K562 (cell line): Measurements from ENCODE around the gene SPTBN2. TPM values are rescaled to one million over a fixed set of nuclear protein-coding genes. Genes with fewer than 3 reads are reported as not detected.

Source experiments
- CREB1 ChIP-seq, 2 experiments: sonication (generic) in 1 of 2; formaldehyde crosslinking in 1 of 2; IDR thresholded peaks; 2 replicates each; pipeline versions ENCODE4 v1.6.1 to v1.8.0; 2012 to 2022; ENCODE audit warnings: inconsistent platforms in 1 of 2, mild to moderate bottlenecking in 1 of 2, missing genetic modification reagents in 1 of 2, moderate library complexity in 1 of 2
- CREB3L1 ChIP-seq: fragments of 450-650 bp; IDR thresholded peaks from 2 replicates; pipeline ENCODE4 v1.6.1; 2014; ENCODE audit warnings: low read depth, mild to moderate bottlenecking, moderate library complexity, borderline replicate concordance
- CTCF ChIP-seq, 3 experiments: IDR thresholded peaks in 2 of 3; conservative IDR thresholded peaks in 1 of 3; 2 replicates each; pipeline ENCODE4 v1.5.1; 2011 to 2012; ENCODE audit warnings: low read length in 3 of 3, mild to moderate bottlenecking in 3 of 3, control low read depth in 2 of 3, improper control_type of control experiment in 1 of 3, inconsistent platforms in 1 of 3, low read depth in 1 of 3, mixed read lengths in 1 of 3, moderate library complexity in 1 of 3; ENCODE audit not compliant: insufficient read depth in 2 of 3
- E2F1 ChIP-seq: sonication (generic); formaldehyde crosslinking; IDR thresholded peaks from 2 replicates; pipeline ENCODE4 v1.8.1; 2023; ENCODE audit warnings: mild to moderate bottlenecking, missing genetic modification reagents, moderate library complexity
- POLR2H ChIP-seq: IDR thresholded peaks from 2 replicates; pipeline ENCODE4 v1.6.1; 2016; ENCODE audit warnings: missing genetic modification characterization, low read depth, mild to moderate bottlenecking, control low read depth, missing compliant biosample characterization, moderate library complexity
- POLR3G ChIP-seq: IDR thresholded peaks from 2 replicates; pipeline ENCODE4 v1.6.1; 2011; ENCODE audit not compliant: insufficient read length, insufficient replicate concordance; ENCODE audit errors: extremely low read depth
- TEAD4 ChIP-seq, 2 experiments: sonication (generic) in 1 of 2; formaldehyde crosslinking in 1 of 2; IDR thresholded peaks; 2 replicates each; pipeline versions ENCODE4 v1.6.1 to v1.8.0; 2012 to 2022; ENCODE audit warnings: borderline replicate concordance in 1 of 2, inconsistent platforms in 1 of 2, low read length in 1 of 2, mild to moderate bottlenecking in 1 of 2, missing genetic modification reagents in 1 of 2
- VEZF1 ChIP-seq: fragments of 200-800 bp; sonication (Bioruptor generic); IDR thresholded peaks from 2 replicates; pipeline ENCODE4 v1.6.1; 2017; ENCODE audit warnings: missing genetic modification characterization, missing compliant biosample characterization
- ZHX1 ChIP-seq: fragments of 150-350 bp; conservative IDR thresholded peaks from 2 replicates; pipeline ENCODE4 v1.6.1; 2014; ENCODE audit warnings: low read length
- polyA plus RNA-seq, 8 experiments: library from polyadenylated mRNA; depleted of rRNA in 4 of 8; stranded (reverse) in 5 of 8; unstranded in 3 of 8; fragments of >200 nt; fragmentation: Nextera tagmentation in 2 of 8; fragmentation: Illumina TruSeq in 1 of 8; extraction: Ambion mirVana in 2 of 8; extraction: Trizol in 1 of 8; gene quantifications; 2 replicates each; pipeline versions ENCODE4 v1.2.1 to v1.2.3, GENCODE V29; 2011 to 2014; ENCODE audit warnings: inconsistent platforms in 1 of 8, missing spikeins in 1 of 8
- total RNA-seq, 7 experiments: library from RNA; depleted of rRNA in 6 of 7; stranded (reverse); fragments of >200 nt in 6 of 7; fragmentation: Illumina TruSeq in 2 of 7; extraction: Trizol in 2 of 7; gene quantifications; 2 replicates each; pipeline versions ENCODE4 v1.2.1 to v1.2.3, GENCODE V29; 2011 to 2021; ENCODE audit warnings: low replicate concordance in 1 of 7
- TF ChIP-seq, protein P1 (sequence below), 3 experiments: fragments of 200-800 bp in 1 of 3; sonication (Bioruptor generic) in 1 of 3; sonication (generic) in 1 of 3; formaldehyde crosslinking in 1 of 3; IDR thresholded peaks; 2 replicates each; pipeline versions ENCODE4 v1.6.1 to v1.8.0; 2016 to 2022; ENCODE audit warnings: mild to moderate bottlenecking in 2 of 3, missing compliant biosample characterization in 2 of 3, missing genetic modification characterization in 2 of 3, missing genetic modification reagents in 1 of 3
- TF ChIP-seq, protein P2 (sequence below): fragments of 450-650 bp; formaldehyde crosslinking; conservative IDR thresholded peaks from 2 replicates; pipeline ENCODE4 v1.4.0; 2022; ENCODE audit warnings: mild to moderate bottlenecking, missing genetic modification characterization

Gene SPTBN2
- total and polyA plus RNA-seq, 9 of the 15 experiments (the other 6 are each of a cell fraction or from before 2014, with no cell fraction given), result 0.38 to 56.5 (median 19.7) TPM

DNA sequence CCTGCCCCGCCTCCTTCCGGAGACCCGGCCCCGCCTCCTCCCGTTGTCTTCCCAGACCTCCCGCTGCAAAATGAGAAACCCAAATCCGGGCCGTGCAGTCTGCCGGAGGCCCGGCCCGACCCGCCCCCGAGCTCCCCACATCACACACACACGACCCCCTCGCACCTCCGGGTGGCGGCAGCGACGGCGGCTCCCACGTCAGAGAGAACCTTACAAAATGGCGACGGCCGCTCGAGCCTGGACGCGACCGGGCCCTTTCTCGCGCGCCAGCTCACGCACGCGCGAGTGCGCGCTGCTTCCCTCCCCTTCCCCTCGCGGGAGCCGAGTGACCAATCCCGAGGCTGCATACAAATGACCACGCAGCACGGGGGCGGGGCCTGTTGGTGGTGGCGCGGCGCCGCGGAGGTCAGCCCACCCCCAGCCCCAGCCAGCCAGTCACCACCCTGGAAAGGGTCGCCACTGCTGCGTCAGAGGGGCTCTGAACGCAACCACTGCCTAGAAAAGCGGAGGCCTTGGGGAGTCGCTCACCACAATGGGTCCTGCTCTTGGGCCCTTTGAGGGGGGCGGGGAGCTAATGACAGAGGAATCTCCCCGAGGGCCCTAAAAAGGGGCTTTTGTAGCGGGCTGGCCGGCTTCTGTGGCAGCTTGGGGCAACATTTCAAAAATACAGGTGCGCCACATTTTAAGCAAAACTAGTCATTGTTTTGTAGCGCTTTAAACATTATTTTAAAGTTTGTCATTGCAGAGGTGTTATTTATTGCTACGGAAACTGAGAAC, 51.2 kb downstream of the SPTBN2 start, which contains the start of gene RBM4B (continued):
- peak; percentile 54; the same call in 1 of the 2 replicates for TF ChIP-seq ZHX1
- TF ChIP-seq POLR2H (tag), result peak; percentile 78
- 0 out of 6 replicates have a peak, but pooled peaks of 1 of the 3 experiments have one; percentile 0 for TF ChIP-seq CTCF (IDR thresholded peaks at IDR 0.05 in 2 of 3, conservative IDR thresholded peaks at IDR 0.05 in 1 of 3; ENCODE audit: insufficient read depth in 2 of 3, low read depth in 1 of 3, low read length in 3 of 3)
- TF ChIP-seq E2F1 (CRISPR knock-in tag), result peak; percentile 37; the same call in 1 of the 2 replicates
- TF ChIP-seq, protein P1, sequence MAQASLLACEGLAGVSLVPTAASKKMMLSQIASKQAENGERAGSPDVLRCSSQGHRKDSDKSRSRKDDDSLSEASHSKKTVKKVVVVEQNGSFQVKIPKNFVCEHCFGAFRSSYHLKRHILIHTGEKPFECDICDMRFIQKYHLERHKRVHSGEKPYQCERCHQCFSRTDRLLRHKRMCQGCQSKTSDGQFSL (CRISPR knock-in tag; IDR thresholded peaks at IDR 0.05), result no peak
- TF ChIP-seq, protein P1 (tag; IDR thresholded peaks at IDR 0.05), result no peak
- peak; percentile 80 for TF ChIP-seq CREB1 (IDR thresholded peaks at IDR 0.05)
- TF ChIP-seq CREB1 (CRISPR knock-in tag; IDR thresholded peaks at IDR 0.05), result peak; percentile 92
- TF ChIP-seq CREB3L1, result peak; percentile 87; the same call in 1 of the 2 replicates
- no peak for TF ChIP-seq TEAD4 (IDR thresholded peaks at IDR 0.05; ENCODE audit: low read length)
- no peak for TF ChIP-seq TEAD4 (CRISPR knock-in tag; IDR thresholded peaks at IDR 0.05; ENCODE audit: borderline replicate concordance)
- peak; percentile 79 for TF ChIP-seq VEZF1
- TF ChIP-seq, protein P2, sequence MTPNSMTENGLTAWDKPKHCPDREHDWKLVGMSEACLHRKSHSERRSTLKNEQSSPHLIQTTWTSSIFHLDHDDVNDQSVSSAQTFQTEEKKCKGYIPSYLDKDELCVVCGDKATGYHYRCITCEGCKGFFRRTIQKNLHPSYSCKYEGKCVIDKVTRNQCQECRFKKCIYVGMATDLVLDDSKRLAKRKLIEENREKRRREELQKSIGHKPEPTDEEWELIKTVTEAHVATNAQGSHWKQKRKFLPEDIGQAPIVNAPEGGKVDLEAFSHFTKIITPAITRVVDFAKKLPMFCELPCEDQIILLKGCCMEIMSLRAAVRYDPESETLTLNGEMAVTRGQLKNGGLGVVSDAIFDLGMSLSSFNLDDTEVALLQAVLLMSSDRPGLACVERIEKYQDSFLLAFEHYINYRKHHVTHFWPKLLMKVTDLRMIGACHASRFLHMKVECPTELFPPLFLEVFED (CRISPR knock-in tag), result 0 out of 2 replicates have a peak, but pooled peaks have one; percentile 33
- no peak for TF ChIP-seq POLR3G
